Measurements from ENCODE around the gene VSIG10.

DNA sequence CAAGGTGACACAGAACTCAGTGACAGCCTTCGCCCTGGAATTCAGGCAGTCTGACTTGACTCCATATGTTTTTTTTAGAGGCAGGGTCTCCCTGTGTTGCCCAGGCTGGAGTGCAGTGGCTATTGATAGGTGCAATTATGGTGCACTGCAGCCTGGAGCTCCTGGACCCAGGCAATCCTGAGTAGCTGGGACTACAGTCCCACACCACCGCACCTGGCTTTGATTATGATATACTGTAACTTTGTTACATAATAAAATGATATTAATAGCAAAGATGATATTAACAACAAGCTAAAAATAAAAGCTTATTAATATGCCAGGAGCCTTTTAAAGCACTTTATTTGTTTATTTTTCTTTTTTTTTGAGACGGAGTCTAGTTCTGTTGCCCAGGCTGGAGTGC is 9.8 kb downstream of the VSIG10 start:
- TF ChIP-seq, protein P1, sequence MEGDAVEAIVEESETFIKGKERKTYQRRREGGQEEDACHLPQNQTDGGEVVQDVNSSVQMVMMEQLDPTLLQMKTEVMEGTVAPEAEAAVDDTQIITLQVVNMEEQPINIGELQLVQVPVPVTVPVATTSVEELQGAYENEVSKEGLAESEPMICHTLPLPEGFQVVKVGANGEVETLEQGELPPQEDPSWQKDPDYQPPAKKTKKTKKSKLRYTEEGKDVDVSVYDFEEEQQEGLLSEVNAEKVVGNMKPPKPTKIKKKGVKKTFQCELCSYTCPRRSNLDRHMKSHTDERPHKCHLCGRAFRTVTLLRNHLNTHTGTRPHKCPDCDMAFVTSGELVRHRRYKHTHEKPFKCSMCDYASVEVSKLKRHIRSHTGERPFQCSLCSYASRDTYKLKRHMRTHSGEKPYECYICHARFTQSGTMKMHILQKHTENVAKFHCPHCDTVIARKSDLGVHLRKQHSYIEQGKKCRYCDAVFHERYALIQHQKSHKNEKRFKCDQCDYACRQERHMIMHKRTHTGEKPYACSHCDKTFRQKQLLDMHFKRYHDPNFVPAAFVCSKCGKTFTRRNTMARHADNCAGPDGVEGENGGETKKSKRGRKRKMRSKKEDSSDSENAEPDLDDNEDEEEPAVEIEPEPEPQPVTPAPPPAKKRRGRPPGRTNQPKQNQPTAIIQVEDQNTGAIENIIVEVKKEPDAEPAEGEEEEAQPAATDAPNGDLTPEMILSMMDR (conservative IDR thresholded peaks at IDR 0.05; ENCODE audit: low read length), result no peak
- no peak for TF ChIP-seq EZH2phosphoT487 (IDR thresholded peaks at IDR 0.05; ENCODE audit: borderline replicate concordance, low read depth, low read length)
